ENCODE data around the gene CMKLR1.

CMKLR1 gene

GRCh38 chr12:108333898-108334699 lies 5.0 kb downstream of the CMKLR1 start:
- DNase-seq: no peak

- DNase-seq: no peak
Measured at GRCh38 chr12:108332791-108333382, 6.2 kb downstream of the CMKLR1 start.

GRCh38 chr12:108328420-108328819 lies 10.7 kb downstream of the CMKLR1 start:
- DNase-seq: no peak

GRCh38 chr12:108327621-108328344 lies 11.3 kb downstream of the CMKLR1 start:
- no peak for DNase-seq

- DNase-seq: no peak
Measured at GRCh38 chr12:108326254-108326750, 12.8 kb downstream of the CMKLR1 start.

- no peak for DNase-seq
Measured at GRCh38 chr12:108325549-108325948, 13.6 kb downstream of the CMKLR1 start.

- no peak for DNase-seq
Measured at GRCh38 chr12:108325018-108325358, 14.1 kb downstream of the CMKLR1 start.

GRCh38 chr12:108324351-108325017 lies 14.6 kb downstream of the CMKLR1 start:
- DNase-seq: no peak

- no peak for DNase-seq
Measured at GRCh38 chr12:108323581-108323980, 15.5 kb downstream of the CMKLR1 start.

- no peak for DNase-seq
Measured at GRCh38 chr12:108322998-108323397, 16.1 kb downstream of the CMKLR1 start.

- no peak for DNase-seq
Measured at GRCh38 chr12:108321688-108322087, 17.4 kb downstream of the CMKLR1 start.

GRCh38 chr12:108320507-108321293 lies 18.4 kb downstream of the CMKLR1 start:
- no peak for DNase-seq

GRCh38 chr12:108319277-108320234 lies 19.6 kb downstream of the CMKLR1 start:
- DNase-seq: no peak

- no peak for DNase-seq
Measured at GRCh38 chr12:108318472-108319275, 20.4 kb downstream of the CMKLR1 start.

- DNase-seq: no peak
Measured at GRCh38 chr12:108317308-108318234, 21.5 kb downstream of the CMKLR1 start.

GRCh38 chr12:108316176-108317086 lies 22.7 kb downstream of the CMKLR1 start:
- DNase-seq: no peak

GRCh38 chr12:108315486-108316105 lies 23.5 kb downstream of the CMKLR1 start:
- no peak for DNase-seq
